Activated naive CD4-positive, alpha-beta T cell treated with anti-CD3 and anti-CD28 coated beads, Interleukin-2, amount 50 U/mL, for 24 hours (primary cell): ENCODE measurements around the gene FCAMR.

Experiments used
- H3K27ac Mint-ChIP-seq: one replicate; pipeline ENCODE4 v1.8.0; 2021; ENCODE audit warnings: mild to moderate bottlenecking, mixed read lengths
- H3K27me3 Mint-ChIP-seq: one replicate; pipeline ENCODE4 v1.8.0; 2021; ENCODE audit warnings: mixed read lengths
- H3K36me3 Mint-ChIP-seq: one replicate; pipeline ENCODE4 v1.8.0; 2021; ENCODE audit warnings: mixed read lengths
- H3K4me1 Mint-ChIP-seq: one replicate; pipeline ENCODE4 v1.8.0; 2021; ENCODE audit warnings: mixed read lengths
- H3K4me3 Mint-ChIP-seq: one replicate; pipeline ENCODE4 v1.8.0; 2021; ENCODE audit warnings: mild to moderate bottlenecking, mixed read lengths
- H3K9me3 Mint-ChIP-seq: one replicate; pipeline ENCODE4 v1.8.0; 2021; ENCODE audit warnings: mixed read lengths

FCAMR gene

DNA sequence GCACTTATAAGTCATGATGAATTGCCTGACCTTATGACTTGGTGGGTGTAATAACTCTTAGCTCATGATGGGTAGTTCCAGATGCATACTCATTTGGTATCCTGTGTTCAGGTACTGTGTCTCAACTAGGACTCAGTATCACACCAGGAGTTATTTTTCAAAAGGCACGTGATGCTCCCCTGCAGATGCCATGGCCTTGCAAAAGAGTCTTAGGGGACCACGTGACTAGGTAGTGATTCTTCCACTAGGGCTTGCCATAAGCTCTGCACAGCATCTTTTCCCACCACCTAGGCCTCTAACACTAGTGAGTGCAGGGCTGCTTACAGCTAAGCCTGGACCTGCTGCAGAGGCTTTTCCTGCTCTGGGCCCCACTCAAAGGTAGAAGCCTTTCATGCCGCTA, 3.9 kb upstream of the FCAMR start:
- H3K9me3 Mint-ChIP-seq: no peaks in the 10 kb centered on the region
- no peaks in the 10 kb centered on the region for H3K27me3 Mint-ChIP-seq
- H3K36me3 Mint-ChIP-seq: no peaks in the 10 kb centered on the region
- no peak overlapping the region for H3K27ac Mint-ChIP-seq
- no peak overlapping the region for H3K4me3 Mint-ChIP-seq
- H3K4me1 Mint-ChIP-seq: no peaks in the 10 kb centered on the region

DNA sequence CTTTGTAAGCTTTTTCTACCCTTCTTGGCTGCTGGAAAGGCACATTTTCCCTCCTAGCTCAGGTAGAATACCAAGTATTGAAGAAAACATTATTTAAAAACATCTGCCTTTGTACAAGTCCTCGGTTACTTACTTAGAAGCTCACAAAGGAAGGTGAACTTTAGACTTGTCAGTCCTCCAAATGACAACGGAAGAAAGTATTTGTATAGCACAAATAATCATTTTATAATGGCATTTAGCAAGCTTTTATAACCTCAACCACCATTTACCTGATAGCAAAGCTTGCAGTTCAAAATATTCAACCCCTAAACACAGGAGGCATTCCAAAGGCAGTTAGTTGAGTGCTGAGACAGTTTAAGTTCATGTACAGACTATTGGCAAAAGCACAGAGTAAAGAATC, 2.5 kb upstream of the FCAMR start:
- H3K4me1 Mint-ChIP-seq: peaks cover 13% of the 10 kb centered on the region
- no peaks in the 10 kb centered on the region for H3K36me3 Mint-ChIP-seq
- no peaks in the 10 kb centered on the region for H3K27me3 Mint-ChIP-seq
- H3K4me3 Mint-ChIP-seq: no peak overlapping the region
- H3K9me3 Mint-ChIP-seq: no peaks in the 10 kb centered on the region
- H3K27ac Mint-ChIP-seq: no peak overlapping the region

DNA sequence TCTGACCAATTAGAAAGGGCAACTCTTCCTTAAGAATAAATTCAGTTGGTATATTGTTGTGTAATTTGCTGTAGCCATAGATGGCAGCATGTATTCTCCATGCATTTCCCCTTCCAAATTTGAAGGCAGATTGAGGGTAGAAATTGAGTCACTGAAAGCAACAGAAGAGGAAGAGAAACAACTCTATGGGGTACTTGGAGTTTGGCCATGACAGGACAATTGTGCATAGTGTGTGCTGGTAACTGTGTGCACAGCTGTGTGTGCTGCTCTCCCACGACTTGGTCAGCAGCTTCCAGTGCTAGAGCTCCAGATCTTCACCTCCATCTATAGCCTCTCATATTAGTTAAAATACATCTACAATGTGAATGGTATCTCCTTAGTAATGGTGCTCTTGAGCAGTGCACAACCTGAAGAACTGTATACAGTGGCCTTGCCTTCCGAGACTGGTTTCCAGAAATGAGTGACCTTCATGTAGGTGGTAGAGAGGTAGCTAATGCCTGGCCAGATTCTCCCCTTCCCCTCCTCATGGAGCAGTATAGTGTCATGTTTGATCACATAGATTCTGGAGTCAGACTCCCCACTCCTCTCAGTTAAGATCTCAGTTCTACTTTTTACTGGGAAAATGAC, 882 bp upstream of the FCAMR start:
- Mint-ChIP-seq H3K9me3 (no peaks in the 10 kb centered on the region), H3K4me1 (peaks cover 26% of the 10 kb centered on the region), H3K27me3 (no peaks in the 10 kb centered on the region), H3K4me3 (no peak overlapping the region), H3K27ac (no peak overlapping the region), H3K36me3 (no peaks in the 10 kb centered on the region)

DNA sequence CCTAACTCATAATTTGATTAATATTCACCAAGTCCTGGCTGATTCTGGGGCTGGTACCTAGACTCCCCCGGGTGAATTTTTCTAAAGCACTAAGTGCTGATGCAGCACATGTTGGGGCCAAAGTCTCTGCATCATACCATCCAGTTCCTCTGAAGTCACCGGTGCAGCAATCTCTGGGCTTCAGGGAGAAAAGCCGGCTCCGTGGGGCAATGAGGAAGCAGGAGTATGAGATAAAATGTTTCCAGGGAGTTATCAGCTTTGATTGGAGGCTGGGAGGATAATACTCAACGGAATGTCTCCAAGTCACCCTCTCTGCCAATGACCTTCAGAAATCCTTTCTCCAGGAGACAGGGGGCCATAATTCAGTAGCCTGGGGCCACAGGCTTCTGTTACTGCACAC, 1.2 kb downstream of the FCAMR start:
- Mint-ChIP-seq H3K4me1 (peaks cover 29% of the 10 kb centered on the region), H3K27ac (no peak overlapping the region), H3K36me3 (no peaks in the 10 kb centered on the region), H3K9me3 (no peaks in the 10 kb centered on the region), H3K27me3 (no peaks in the 10 kb centered on the region), H3K4me3 (no peak overlapping the region)

DNA sequence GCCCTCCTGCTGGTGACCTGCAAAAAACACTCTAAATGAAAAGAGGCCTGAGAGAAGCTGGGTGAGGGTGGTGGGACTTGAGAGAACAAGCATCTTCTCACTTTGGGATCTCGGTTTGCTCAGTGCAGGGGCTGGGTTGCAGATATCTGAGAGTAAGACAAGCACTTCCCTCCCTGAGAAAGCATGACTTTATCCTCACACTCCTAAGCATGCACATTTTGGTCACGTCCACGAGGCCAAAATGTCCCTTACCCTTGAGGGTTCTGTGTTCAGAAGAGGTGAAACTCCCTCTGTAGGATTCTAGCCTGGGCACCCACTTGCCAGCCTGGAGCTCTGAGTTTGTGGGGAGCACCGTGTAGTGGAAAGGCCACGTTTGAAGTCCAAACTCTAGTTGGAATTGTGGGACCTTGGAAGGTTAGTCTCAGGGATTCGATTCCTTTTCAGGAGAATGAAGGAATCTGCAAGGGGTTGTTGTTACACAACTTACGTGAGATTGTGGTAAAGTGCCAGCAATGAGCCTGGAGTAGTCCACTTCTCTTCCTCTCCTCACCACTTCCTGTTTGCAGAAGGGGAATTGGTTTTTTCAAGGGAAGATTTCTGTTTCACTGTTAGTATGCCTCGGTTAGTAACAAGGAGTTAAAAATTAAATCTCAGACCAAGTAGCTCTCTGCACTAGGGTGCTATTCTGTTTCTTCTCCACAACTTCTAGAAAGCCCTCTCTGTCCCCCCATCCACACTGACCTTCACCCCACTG, 3.0 kb downstream of the FCAMR start:
- peak overlapping the region; percentile 49 for H3K4me3 Mint-ChIP-seq
- no peaks in the 10 kb centered on the region for H3K9me3 Mint-ChIP-seq
- H3K27ac Mint-ChIP-seq: peak overlapping the region; percentile 46
- H3K27me3 Mint-ChIP-seq: no peaks in the 10 kb centered on the region
- H3K36me3 Mint-ChIP-seq: no peaks in the 10 kb centered on the region
- peaks cover 43% of the 10 kb centered on the region for H3K4me1 Mint-ChIP-seq

DNA sequence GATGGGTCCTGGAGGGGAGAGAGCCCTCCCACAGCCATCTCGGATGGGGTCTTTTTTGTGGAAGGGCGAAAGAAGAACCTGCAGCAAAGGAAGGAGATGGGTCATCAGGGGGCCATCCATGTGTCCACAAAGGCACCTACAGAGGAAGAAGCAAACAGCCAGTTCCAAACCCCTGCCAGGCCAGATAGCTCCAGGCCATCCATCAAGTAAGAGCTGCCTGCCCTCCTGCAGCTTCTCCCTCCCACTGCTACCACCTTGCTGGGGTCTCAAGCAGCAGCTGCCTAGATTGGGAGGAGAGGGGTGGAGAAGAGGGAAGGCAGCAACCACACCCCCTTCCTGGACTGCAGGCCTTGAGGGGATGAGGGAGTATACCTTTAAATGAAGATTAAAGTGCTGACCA, 4.5 kb downstream of the FCAMR start:
- Mint-ChIP-seq H3K4me3 (no peak overlapping the region), H3K36me3 (no peaks in the 10 kb centered on the region), H3K9me3 (no peaks in the 10 kb centered on the region), H3K27me3 (no peaks in the 10 kb centered on the region), H3K4me1 (peaks cover 51% of the 10 kb centered on the region), H3K27ac (no peak overlapping the region)

DNA sequence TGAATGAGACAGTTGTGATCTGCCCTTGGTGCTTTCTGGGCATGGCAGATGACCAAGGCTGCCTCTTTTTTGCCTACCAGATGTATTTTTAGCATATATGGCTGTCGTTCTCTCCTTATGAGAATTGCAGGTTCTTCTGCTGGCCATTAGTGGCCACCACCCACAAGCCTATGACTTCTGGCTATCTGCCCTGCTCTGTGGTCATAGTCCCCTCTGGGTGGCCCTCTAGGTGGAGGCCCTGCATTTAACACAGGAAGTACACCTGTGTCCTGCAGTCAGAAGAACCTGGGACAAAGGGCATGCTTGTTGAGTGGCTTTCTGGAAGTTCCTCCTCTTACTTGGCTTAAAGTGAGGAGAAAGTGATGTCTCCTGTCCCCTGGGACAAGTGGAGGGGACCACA, 6.5 kb downstream of the FCAMR start:
- H3K27ac Mint-ChIP-seq: no peak overlapping the region
- H3K4me1 Mint-ChIP-seq: peaks cover 48% of the 10 kb centered on the region
- H3K9me3 Mint-ChIP-seq: no peaks in the 10 kb centered on the region
- H3K36me3 Mint-ChIP-seq: no peaks in the 10 kb centered on the region
- H3K27me3 Mint-ChIP-seq: no peaks in the 10 kb centered on the region
- H3K4me3 Mint-ChIP-seq: no peak overlapping the region

DNA sequence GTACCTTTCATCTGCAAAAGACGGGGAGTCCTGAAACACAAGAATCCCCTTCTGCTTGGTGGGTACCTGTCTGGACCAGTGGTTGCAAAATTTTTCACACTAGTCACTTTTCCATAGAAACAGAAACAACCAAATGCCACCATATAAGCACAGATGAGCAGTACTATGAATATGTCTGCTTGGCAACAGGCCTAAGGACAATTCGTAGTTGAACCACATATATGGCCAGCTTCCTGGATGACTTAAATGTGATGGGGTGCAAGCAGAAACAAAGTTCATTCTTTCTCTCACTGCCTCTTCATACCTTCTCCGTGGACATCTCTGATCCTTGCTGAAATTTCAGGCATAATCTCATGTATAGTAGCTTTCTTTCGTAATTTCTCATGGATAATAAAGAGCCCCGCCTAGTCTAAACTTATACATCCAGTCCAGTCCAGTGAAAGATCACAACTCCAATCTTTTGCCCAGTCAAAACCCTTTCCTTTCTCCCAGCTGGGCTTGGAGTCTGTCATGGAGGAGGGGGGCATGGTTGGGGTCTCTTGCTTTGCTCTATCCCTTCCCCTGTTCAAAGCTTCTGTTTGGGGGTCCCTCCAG, 7.0 kb downstream of the FCAMR start:
- Mint-ChIP-seq H3K27ac (no peak overlapping the region), H3K36me3 (no peaks in the 10 kb centered on the region), H3K4me3 (no peak overlapping the region), H3K27me3 (no peaks in the 10 kb centered on the region), H3K9me3 (no peaks in the 10 kb centered on the region), H3K4me1 (peaks cover 43% of the 10 kb centered on the region)

DNA sequence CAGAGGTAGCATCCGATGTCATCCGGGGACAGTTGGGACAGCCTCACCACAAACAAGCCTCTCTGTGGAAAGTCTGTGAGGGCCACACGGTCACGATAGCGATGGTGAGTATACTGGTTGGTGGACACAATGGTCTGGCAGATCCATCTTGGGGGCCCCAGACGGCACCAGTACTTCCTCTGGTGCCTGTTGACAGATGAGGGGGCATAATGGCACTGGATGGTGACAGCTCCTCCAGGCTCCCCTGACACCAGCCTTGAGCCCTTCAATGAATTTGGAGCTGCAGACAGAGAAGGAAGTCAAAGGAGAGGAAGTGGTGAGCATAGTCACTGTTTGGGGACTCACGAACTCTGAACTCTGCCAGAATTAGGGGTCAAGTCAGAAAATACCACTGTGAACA, 8.0 kb downstream of the FCAMR start:
- no peaks in the 10 kb centered on the region for H3K36me3 Mint-ChIP-seq
- H3K9me3 Mint-ChIP-seq: no peaks in the 10 kb centered on the region
- H3K4me1 Mint-ChIP-seq: peaks cover 34% of the 10 kb centered on the region
- H3K27me3 Mint-ChIP-seq: no peaks in the 10 kb centered on the region
- H3K27ac Mint-ChIP-seq: no peak overlapping the region
- H3K4me3 Mint-ChIP-seq: no peak overlapping the region

DNA sequence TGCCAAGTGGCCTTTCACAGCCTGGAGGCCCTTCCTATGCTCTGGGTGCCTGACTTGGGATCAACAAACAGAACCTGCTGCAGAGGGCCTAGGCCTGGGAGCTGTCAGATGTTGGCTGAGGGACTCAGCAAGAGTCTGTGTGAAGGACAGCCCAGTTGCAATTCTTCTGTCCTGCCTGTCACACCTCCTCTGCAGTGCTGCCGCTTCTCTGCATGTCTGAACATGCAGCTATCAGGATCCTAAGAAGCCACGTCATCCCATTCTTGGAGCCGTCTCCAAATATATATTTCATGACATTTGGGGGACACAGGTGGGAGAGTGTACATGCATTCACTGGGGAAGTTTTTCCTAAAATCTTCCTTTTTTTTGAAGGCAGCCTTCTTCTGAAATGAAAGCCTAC, 8.6 kb downstream of the FCAMR start:
- Mint-ChIP-seq H3K4me3 (no peak overlapping the region), H3K27ac (no peak overlapping the region), H3K4me1 (peaks cover 28% of the 10 kb centered on the region), H3K27me3 (no peaks in the 10 kb centered on the region), H3K36me3 (no peaks in the 10 kb centered on the region), H3K9me3 (no peaks in the 10 kb centered on the region)

DNA sequence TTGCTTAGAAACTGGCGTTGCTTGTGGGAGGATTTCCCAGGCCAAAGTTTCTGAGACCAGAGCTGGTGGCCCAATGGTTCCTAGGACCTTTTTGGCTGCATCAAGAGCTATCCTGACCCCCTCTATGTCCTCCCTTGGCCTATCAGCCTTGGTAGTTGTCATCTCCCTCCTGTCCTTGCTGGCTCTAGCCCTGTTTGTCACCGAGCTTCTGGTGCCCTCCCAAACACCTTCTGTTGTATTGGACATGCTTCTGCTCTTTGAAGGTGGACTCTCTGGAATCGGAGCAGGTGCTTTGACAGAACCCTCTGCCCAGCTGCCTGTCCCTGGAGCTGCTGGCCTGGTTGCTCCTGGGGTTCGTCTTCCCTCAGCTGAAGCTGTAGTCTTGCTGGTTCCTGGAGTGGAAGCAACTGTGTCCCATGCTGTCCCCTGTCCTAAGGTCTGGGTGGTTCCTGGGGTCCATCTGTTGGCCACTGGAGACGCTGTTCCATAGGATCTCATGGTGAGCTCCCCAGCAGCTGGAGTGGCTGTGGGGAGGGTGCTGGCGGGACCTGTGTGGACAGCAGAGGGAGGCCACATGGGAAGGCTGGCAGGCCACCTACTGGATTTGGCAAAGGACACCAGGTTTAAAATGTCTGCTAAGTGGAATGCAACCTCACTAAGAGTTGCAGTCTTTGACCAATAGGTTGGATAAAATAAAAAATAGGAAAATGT, 9.4 kb downstream of the FCAMR start:
- Mint-ChIP-seq H3K9me3 (no peaks in the 10 kb centered on the region), H3K4me1 (peaks cover 26% of the 10 kb centered on the region), H3K27me3 (no peaks in the 10 kb centered on the region), H3K36me3 (no peaks in the 10 kb centered on the region), H3K27ac (no peak overlapping the region), H3K4me3 (no peak overlapping the region)

DNA sequence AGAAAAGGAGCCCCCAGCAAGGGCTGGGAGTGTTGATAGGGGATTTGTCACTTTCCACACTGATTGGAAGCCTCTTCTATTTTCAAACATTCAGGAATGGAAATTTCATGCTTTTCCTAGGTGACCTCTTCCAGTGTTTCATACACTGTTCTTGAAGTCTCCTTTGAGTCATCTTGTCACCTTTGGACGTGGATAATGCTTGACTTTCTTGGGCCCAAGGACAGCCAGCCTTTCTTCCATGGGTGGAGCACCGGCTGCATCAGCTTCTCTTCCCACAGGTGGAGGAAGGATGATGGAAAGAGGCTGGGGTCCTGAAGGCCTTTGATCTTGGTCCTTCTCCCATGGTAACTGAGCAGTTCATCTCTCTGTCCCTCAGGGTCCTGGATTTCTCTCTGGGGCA, 12.1 kb downstream of the FCAMR start:
- H3K36me3 Mint-ChIP-seq: no peaks in the 10 kb centered on the region
- no peak overlapping the region for H3K27ac Mint-ChIP-seq

DNA sequence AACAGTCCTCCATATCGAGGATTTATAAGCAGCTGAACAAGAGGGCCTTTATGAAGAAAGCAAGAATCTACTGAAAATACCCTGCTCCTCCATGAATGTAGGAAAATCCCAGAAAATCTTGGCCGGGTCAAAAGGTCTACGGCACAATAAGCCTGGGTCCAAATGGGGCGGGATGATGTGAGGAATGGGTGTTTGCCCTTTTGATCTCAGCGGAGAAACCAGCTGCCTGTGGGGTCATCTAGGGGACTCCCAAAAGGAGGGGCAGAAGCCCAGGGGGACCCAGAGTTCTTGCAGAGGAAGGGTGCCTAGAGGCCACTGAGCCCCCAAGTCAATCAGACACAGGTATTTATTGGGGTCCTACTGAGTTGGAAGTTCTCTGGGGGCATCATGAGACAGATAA, 12.6 kb downstream of the FCAMR start:
- no peaks in the 10 kb centered on the region for H3K36me3 Mint-ChIP-seq

More for the DNA sequence above, 12.1 kb downstream of the FCAMR start:
- no peaks in the 10 kb centered on the region for H3K27me3 Mint-ChIP-seq
- H3K9me3 Mint-ChIP-seq: no peaks in the 10 kb centered on the region
- no peak overlapping the region for H3K4me3 Mint-ChIP-seq
- peaks cover 17% of the 10 kb centered on the region for H3K4me1 Mint-ChIP-seq

DNA sequence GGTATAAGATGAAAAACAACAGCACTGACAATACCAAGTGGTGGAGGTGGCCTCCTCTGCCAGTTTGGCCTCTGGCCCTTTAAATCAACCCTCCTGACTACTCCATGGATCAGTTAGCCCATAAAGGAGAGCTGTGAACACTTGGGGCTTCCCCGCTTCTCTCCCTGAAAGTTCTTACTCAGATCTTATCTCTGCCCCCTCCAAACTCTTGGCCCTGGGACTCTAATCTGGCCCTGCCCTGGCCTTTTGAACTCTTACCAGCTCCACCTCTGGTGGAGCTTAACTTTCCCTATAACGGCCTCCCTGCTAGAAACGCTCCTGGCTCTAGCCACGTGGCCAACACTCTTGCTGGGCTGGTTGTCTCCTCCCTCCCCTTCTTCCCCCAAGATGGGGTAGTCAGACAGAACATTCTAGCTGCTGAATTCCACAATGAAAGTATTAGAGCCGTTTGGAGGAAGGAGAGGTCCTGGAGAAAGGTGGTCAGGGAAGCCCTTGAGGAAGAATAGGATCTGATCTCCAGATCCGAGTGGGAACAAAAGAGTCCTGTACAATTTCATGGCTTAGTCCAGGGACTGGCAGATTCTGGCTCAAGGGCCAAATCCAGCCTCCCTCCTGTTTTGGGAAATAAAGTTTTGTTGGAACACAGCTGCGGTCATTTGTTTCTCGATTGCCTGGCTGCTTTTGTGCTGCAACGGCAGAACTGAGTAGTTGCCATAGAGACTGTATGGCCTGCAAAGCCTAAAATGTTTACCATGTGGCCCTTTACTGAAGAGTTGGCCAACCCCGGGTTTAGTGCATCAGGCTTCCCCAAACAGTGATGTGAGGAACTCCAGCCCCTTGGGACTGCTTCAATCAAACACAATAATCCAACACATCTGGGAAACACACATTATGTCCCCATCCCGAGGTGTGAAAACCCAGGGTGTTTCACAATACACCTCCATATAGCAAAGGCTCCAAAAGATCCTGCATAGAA, 14.5 kb downstream of the FCAMR start:
- Mint-ChIP-seq H3K9me3 (no peaks in the 10 kb centered on the region), H3K27me3 (no peaks in the 10 kb centered on the region), H3K4me1 (no peaks in the 10 kb centered on the region), H3K27ac (no peak overlapping the region), H3K36me3 (no peaks in the 10 kb centered on the region), H3K4me3 (no peak overlapping the region)

More for the DNA sequence above, 12.6 kb downstream of the FCAMR start:
- Mint-ChIP-seq H3K9me3 (no peaks in the 10 kb centered on the region), H3K27me3 (no peaks in the 10 kb centered on the region), H3K27ac (no peak overlapping the region), H3K4me1 (peaks cover 12% of the 10 kb centered on the region), H3K4me3 (no peak overlapping the region)
